ENCODE data around the gene P3H4. TPM values are rescaled to one million over a fixed set of nuclear protein-coding genes. Genes with fewer than 3 reads are reported as not detected.

P3H4 gene
- total RNA-seq, 4 donors from 2014 or later, result 1.8 to 4.0 (median 2.9) TPM

- Histone ChIP-seq H3K9me3 (no peaks in the 10 kb centered on the region), H3K27ac (no peak overlapping the region), H3K4me1 (peaks cover 5 to 11% of the 10 kb centered on the region in 2 donors), H3K27me3 (no peaks in the 10 kb centered on the region), H3K36me3 (no peaks in the 10 kb centered on the region), H3K4me3 (no peak overlapping the region)
- intact Hi-C loops (cut with DNase I; ENCODE audit: low total_unique reads), result no loop called here
- no peak for ATAC-seq
- TF ChIP-seq, protein P1, sequence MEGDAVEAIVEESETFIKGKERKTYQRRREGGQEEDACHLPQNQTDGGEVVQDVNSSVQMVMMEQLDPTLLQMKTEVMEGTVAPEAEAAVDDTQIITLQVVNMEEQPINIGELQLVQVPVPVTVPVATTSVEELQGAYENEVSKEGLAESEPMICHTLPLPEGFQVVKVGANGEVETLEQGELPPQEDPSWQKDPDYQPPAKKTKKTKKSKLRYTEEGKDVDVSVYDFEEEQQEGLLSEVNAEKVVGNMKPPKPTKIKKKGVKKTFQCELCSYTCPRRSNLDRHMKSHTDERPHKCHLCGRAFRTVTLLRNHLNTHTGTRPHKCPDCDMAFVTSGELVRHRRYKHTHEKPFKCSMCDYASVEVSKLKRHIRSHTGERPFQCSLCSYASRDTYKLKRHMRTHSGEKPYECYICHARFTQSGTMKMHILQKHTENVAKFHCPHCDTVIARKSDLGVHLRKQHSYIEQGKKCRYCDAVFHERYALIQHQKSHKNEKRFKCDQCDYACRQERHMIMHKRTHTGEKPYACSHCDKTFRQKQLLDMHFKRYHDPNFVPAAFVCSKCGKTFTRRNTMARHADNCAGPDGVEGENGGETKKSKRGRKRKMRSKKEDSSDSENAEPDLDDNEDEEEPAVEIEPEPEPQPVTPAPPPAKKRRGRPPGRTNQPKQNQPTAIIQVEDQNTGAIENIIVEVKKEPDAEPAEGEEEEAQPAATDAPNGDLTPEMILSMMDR (IDR thresholded peaks at IDR 0.05 in 4 of 5, conservative IDR thresholded peaks at IDR 0.05 in 1 of 5), result no peak
- TF ChIP-seq POLR2A (IDR thresholded peaks at IDR 0.05), result no peak
- DNase-seq, result no peak
- in situ Hi-C loops (cut with MboI; ENCODE audit: low sequenced_read_pairs in 4 of 4), result no loop called here
Measured at GRCh38 chr17:41797377-41797776, 14.4 kb downstream of the P3H4 start.

- no peaks in the 10 kb centered on the region for H3K9me3 ChIP-seq
- H3K4me1 ChIP-seq, result peaks cover 4 to 9% of the 10 kb centered on the region in 2 donors
- ATAC-seq (no peak), DNase-seq (no peak)
- TF ChIP-seq POLR2A (IDR thresholded peaks at IDR 0.05), result no peak
- TF ChIP-seq, protein P1 (IDR thresholded peaks at IDR 0.05 in 4 of 5, conservative IDR thresholded peaks at IDR 0.05 in 1 of 5), result no peak
- H3K27ac ChIP-seq, result no peak overlapping the region
- intact Hi-C loops (cut with DNase I; ENCODE audit: low total_unique reads) (no loop called here), in situ Hi-C loops (cut with MboI; ENCODE audit: low sequenced_read_pairs in 4 of 4) (no loop called here)
- H3K27me3 ChIP-seq, result no peaks in the 10 kb centered on the region
- H3K4me3 ChIP-seq, result no peak overlapping the region
- no peaks in the 10 kb centered on the region for H3K36me3 ChIP-seq
Measured at GRCh38 chr17:41796121-41796895, 15.4 kb downstream of the P3H4 start.

GRCh38 chr17:41794540-41794975, 17.2 kb downstream of the P3H4 start:
- H3K4me1 ChIP-seq, result peaks cover 0 to 6% of the 10 kb centered on the region in 2 donors
- intact Hi-C loops (cut with DNase I; ENCODE audit: low total_unique reads) (no loop called here), in situ Hi-C loops (cut with MboI; ENCODE audit: low sequenced_read_pairs in 4 of 4) (no loop called here)
- no peaks in the 10 kb centered on the region for H3K9me3 ChIP-seq
- no peaks in the 10 kb centered on the region for H3K27me3 ChIP-seq
- no peaks in the 10 kb centered on the region for H3K36me3 ChIP-seq
- no peak for DNase-seq
- TF ChIP-seq, protein P1 (IDR thresholded peaks at IDR 0.05 in 4 of 5, conservative IDR thresholded peaks at IDR 0.05 in 1 of 5), result no peak
- no peak overlapping the region for H3K4me3 ChIP-seq
- H3K27ac ChIP-seq, result no peak overlapping the region
- ATAC-seq, result no peak

GRCh38 chr17:41793784-41794539, 17.8 kb downstream of the P3H4 start:
- peaks cover 0 to 6% of the 10 kb centered on the region in 2 donors for H3K4me1 ChIP-seq
- TF ChIP-seq, protein P1 (IDR thresholded peaks at IDR 0.05 in 4 of 5, conservative IDR thresholded peaks at IDR 0.05 in 1 of 5), result no peak
- TF ChIP-seq POLR2A (IDR thresholded peaks at IDR 0.05), result no peak
- ATAC-seq (no peak), DNase-seq (no peak)
- no peak overlapping the region for H3K27ac ChIP-seq
- no peak overlapping the region for H3K4me3 ChIP-seq
- H3K36me3 ChIP-seq, result no peaks in the 10 kb centered on the region
- no peaks in the 10 kb centered on the region for H3K9me3 ChIP-seq
- in situ Hi-C loops (cut with MboI; ENCODE audit: low sequenced_read_pairs in 4 of 4), result no loop called here
- intact Hi-C loops (cut with DNase I; ENCODE audit: low total_unique reads), result no loop called here
- no peaks in the 10 kb centered on the region for H3K27me3 ChIP-seq
